ENCODE data around the gene ZNF329.
A peak's percentile ranks its signal among the peaks of the same experiment; 100 is the strongest.

Gene ZNF329

DNA sequence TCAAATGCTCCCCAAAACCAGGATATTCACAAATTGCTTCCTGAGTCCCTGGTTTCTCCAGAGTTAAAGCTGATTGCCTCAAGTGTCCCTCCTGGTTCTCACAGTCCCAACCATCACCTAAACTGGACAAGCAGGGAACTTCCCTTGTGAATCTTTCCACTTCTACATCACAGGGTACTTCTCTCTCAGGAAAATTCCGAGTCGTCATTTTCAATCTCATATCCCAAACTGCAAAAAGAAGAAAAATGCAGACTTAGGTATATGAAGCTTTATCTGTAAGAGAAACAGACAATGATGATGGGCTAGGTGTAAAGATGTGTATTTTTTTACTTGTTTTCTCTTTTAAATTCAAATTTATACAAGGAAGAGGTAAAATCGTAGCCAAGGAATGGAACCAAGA lies 21.3 kb downstream of the ZNF329 start:
- H3K27ac ChIP-seq (replicated peaks): no peak overlapping the region
- DNase-seq (ENCODE audit: low read depth in 1 of 2, low spot score in 1 of 2): no peak
- no peak overlapping the region for H3K4me3 ChIP-seq (replicated peaks; ENCODE audit: insufficient read depth, low read length)
- no peaks in the 10 kb centered on the region for H3K27me3 ChIP-seq (ENCODE audit: insufficient read depth, poor library complexity, severe bottlenecking)
- TF ChIP-seq REST (IDR thresholded peaks at IDR 0.05; ENCODE audit: insufficient replicate concordance, low read depth): no peak
- TF ChIP-seq, protein P1, sequence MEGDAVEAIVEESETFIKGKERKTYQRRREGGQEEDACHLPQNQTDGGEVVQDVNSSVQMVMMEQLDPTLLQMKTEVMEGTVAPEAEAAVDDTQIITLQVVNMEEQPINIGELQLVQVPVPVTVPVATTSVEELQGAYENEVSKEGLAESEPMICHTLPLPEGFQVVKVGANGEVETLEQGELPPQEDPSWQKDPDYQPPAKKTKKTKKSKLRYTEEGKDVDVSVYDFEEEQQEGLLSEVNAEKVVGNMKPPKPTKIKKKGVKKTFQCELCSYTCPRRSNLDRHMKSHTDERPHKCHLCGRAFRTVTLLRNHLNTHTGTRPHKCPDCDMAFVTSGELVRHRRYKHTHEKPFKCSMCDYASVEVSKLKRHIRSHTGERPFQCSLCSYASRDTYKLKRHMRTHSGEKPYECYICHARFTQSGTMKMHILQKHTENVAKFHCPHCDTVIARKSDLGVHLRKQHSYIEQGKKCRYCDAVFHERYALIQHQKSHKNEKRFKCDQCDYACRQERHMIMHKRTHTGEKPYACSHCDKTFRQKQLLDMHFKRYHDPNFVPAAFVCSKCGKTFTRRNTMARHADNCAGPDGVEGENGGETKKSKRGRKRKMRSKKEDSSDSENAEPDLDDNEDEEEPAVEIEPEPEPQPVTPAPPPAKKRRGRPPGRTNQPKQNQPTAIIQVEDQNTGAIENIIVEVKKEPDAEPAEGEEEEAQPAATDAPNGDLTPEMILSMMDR (IDR thresholded peaks at IDR 0.05; ENCODE audit: insufficient read depth, low read length): no peak
- no peak for TF ChIP-seq POLR2AphosphoS5 (IDR thresholded peaks at IDR 0.05; ENCODE audit: low read depth)
- no peak for TF ChIP-seq GABPA (IDR thresholded peaks at IDR 0.05; ENCODE audit: low read depth)
- no peak for TF ChIP-seq SPI1 (IDR thresholded peaks at IDR 0.05; ENCODE audit: borderline replicate concordance, low read depth)

GRCh38 chr19:58128041-58128685 lies 22.4 kb downstream of the ZNF329 start:
- TF ChIP-seq GABPA (IDR thresholded peaks at IDR 0.05; ENCODE audit: low read depth) (no peak), POLR2AphosphoS5 (IDR thresholded peaks at IDR 0.05; ENCODE audit: low read depth) (no peak), SPI1 (IDR thresholded peaks at IDR 0.05; ENCODE audit: borderline replicate concordance, low read depth) (no peak)
- no peak for DNase-seq (ENCODE audit: low read depth in 1 of 2, low spot score in 1 of 2)
- H3K4me3 ChIP-seq (replicated peaks; ENCODE audit: insufficient read depth, low read length): no peak overlapping the region
- no peaks in the 10 kb centered on the region for H3K27me3 ChIP-seq (ENCODE audit: insufficient read depth, poor library complexity, severe bottlenecking)
- H3K27ac ChIP-seq (replicated peaks): no peak overlapping the region

DNA sequence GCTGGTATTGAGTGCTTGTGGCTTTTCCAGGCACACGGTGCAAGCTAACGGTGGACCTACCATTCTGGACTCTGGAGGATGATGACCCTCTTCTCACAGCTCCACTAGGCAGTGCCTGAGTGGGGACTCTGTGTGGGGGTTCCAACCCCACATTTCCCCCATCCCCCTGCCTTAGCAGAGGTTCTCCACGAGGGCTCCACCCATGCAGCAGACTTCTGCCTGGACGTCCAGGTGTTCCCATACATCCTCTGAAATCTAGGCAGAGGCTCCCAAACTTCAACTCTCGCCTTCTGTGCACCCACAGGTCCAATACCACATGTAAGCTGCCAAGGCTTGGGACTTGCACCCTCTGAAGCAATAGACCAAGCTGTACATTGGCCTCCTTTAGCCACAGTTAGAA lies 27.2 kb downstream of the ZNF329 start:
- no peak overlapping the region for H3K4me3 ChIP-seq (replicated peaks; ENCODE audit: insufficient read depth, low read length)
- TF ChIP-seq POLR2AphosphoS5 (IDR thresholded peaks at IDR 0.05; ENCODE audit: low read depth): no peak
- TF ChIP-seq, protein P1 (IDR thresholded peaks at IDR 0.05; ENCODE audit: insufficient read depth, low read length): no peak
- TF ChIP-seq GABPA (IDR thresholded peaks at IDR 0.05; ENCODE audit: low read depth): no peak
- TF ChIP-seq SPI1 (IDR thresholded peaks at IDR 0.05; ENCODE audit: borderline replicate concordance, low read depth): no peak
- TF ChIP-seq REST (IDR thresholded peaks at IDR 0.05; ENCODE audit: insufficient replicate concordance, low read depth): no peak
- DNase-seq (ENCODE audit: low read depth in 1 of 2, low spot score in 1 of 2): no peak
- no peak overlapping the region for H3K27ac ChIP-seq (replicated peaks)
- no peaks in the 10 kb centered on the region for H3K27me3 ChIP-seq (ENCODE audit: insufficient read depth, poor library complexity, severe bottlenecking)

DNA sequence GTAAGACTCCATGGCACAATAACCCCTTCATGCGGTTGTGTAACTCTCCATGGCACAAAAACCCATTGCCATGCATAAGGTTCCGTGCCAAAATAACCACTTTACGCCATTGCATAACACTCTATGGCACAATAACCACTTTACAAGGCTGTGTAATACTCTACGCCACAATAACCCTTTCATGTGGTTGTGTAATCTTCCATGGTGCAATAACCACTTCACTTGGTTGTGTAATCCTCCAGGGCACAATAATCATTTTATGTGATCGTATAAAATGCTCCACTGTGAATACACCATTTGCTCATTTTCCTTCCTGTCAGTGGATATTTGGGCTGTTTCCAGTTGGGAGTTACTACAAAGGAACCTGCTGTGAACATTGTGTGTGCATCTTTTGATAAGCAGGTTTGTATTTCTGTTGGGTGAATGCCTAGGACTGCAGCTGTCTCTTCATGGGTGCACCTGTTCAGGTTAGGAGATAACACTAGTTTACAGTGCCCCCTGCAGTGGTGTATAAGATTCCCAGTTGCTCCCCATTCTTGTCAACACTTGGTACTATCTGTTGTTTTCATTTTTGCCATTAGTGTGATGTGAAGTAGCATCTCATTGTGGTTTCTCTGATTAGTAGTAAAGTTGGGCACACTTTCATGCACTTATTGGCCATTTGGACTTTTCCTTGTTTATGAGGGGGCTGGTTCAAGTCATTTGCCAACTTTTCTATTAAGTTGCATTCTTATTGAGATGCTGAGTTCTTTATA lies 31.4 kb downstream of the ZNF329 start:
- no peak overlapping the region for H3K4me3 ChIP-seq (replicated peaks; ENCODE audit: insufficient read depth, low read length)
- TF ChIP-seq, protein P1 (IDR thresholded peaks at IDR 0.05; ENCODE audit: insufficient read depth, low read length): no peak
- TF ChIP-seq POLR2AphosphoS5 (IDR thresholded peaks at IDR 0.05; ENCODE audit: low read depth) (no peak), GABPA (IDR thresholded peaks at IDR 0.05; ENCODE audit: low read depth) (no peak), REST (IDR thresholded peaks at IDR 0.05; ENCODE audit: insufficient replicate concordance, low read depth) (no peak), SPI1 (IDR thresholded peaks at IDR 0.05; ENCODE audit: borderline replicate concordance, low read depth) (no peak)
- DNase-seq (ENCODE audit: low read depth in 1 of 2, low spot score in 1 of 2): peak in 1 of 2 experiments; percentile 2

More for the DNA sequence above, 31.4 kb downstream of the ZNF329 start:
- no peaks in the 10 kb centered on the region for H3K27me3 ChIP-seq (ENCODE audit: insufficient read depth, poor library complexity, severe bottlenecking)
- no peak overlapping the region for H3K27ac ChIP-seq (replicated peaks)

Data from HL-60 (cell line).